Left colon (tissue), 2 donors: ENCODE results near the gene FKRP. TPM values are rescaled to one million over a fixed set of nuclear protein-coding genes. Genes with fewer than 3 reads are reported as not detected.
"Not testable (repeated sequence)": the region's sequence is repeated elsewhere in the genome, so short reads cannot be mapped to it uniquely, and the experiment has no call there.

Source experiments
- ATAC-seq: fragments of 200-7000 bp; cut with Tn5 transposase; one replicate; pipeline ENCODE4 v1.9.1; 2020; ENCODE audit warnings: mild to moderate bottlenecking, moderate library complexity
- DNase-seq, 2 donors: peaks; one replicate each; pipeline ENCODE4 v3.0.0-alpha.2; 2020
- intact Hi-C, 2 donors: fragments of 100-400 bp; cut with DNase I in 1 of 2; cut with micrococcal nuclease in 1 of 2; formaldehyde crosslinking; loops; one replicate each; pipeline versions ENCODE4 v1.11.2 to v1.14.0; 2022; cut with DNase I, micrococcal nuclease
- total RNA-seq, 2 donors: library from RNA; stranded (reverse); fragmentation: NEBNext Ultra II Directional; extraction: Animal tissue kit (Norgen Biotek cat#: 25700); gene quantifications; one replicate each; pipeline ENCODE4 v1.2.1, GENCODE V29; 2021
- donor health status: DM: no; HTN: no; CAD: no.
- donor health status: DM: yes; HTN: yes; CAD: no.

Gene FKRP
- total RNA-seq, 2 donors from 2014 or later: 10.2 to 10.8 TPM

DNA sequence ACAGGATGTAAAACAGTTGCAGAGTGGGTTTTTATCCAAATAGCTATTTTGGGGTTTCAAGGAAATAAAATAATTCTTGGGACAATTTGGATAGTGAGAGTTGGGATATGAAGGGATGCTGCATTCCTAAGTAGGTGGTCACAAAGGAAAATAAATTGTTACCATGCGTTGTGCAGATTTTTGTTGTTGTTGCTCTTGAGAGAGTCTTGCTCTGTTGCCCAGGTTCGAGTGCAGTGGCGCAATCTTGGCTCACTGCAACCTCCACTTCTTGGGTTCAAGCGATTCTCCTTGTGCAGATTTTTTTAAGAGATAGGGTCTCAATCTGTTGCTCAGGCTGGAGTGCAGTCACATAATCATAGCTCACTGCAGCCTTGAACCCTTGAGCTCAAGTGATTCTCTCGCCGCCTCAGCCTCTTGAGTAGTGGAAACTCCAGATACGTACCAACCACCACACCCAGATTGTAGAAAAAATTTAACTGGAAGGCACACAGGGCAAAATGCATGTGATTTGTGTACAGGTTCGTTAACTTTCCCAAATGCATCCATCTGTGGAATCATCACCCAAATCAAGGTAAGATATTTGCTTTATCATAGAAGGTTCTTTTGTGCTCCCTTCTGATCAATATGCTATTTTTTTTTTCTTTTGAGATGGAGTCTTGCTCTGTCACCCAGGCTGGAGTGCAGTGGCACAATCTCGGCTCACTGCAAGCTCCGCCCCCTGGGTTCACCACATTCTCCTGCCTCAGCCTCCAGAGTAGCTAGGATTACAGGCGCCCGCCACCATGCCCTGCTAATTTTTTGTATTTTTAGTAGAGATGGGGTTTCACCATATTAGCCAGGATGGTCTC lies 26.5 kb downstream of the FKRP start:
- no peak for DNase-seq
- intact Hi-C loops: no loop called here
- ATAC-seq: peak; percentile 25

DNA sequence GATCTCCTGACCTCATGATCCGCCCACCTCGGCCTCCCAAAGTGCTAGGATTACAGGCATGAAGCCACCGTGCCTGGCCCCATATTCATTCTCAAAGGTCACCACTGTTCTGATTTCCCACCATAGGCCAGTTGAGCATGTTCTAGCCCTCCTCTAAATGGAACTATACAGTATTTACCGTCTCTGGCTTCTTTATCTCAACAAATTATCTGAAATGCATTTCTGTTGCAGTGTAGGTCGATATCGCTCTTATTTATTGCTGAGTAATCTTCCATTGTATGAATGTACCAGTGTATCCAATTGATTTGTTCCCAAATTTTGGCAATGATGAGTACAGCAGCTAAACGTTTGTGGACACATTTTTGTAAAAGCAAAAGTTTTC lies 27.2 kb downstream of the FKRP start:
- DNase-seq (no peak), ATAC-seq (no peak)
- intact Hi-C loops: no loop called here

DNA sequence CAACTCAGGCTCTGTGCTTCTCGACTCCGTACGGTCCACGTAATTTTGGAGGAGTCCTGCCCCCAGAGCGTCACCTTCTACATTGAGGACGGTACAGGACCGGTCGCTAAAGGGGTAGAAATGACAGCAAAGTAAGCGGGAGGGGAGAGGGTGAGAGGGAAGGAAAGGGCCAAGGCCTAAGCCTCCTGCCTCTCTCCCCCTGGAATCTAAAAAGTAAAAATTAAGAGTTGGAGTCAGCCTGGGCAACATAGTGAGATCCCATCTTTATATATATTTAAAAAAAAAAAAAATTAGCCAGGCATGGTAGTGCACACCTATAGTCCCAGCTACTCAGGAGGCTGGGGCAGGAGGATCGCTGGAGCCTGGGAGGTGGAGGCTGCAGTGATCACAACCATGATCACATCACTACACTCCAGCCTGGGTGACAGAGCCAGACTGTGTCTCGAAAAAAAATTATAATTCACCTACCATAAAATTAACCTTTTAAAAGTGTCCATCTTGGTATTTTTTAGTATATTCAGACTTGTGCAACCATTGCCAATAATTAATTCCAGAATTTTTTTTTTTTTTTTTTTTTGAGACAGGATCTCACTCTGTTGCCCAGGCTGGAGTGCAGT lies 29.9 kb downstream of the FKRP start:
- no peak for DNase-seq
- ATAC-seq: no peak
- intact Hi-C loops: no loop called here

DNA sequence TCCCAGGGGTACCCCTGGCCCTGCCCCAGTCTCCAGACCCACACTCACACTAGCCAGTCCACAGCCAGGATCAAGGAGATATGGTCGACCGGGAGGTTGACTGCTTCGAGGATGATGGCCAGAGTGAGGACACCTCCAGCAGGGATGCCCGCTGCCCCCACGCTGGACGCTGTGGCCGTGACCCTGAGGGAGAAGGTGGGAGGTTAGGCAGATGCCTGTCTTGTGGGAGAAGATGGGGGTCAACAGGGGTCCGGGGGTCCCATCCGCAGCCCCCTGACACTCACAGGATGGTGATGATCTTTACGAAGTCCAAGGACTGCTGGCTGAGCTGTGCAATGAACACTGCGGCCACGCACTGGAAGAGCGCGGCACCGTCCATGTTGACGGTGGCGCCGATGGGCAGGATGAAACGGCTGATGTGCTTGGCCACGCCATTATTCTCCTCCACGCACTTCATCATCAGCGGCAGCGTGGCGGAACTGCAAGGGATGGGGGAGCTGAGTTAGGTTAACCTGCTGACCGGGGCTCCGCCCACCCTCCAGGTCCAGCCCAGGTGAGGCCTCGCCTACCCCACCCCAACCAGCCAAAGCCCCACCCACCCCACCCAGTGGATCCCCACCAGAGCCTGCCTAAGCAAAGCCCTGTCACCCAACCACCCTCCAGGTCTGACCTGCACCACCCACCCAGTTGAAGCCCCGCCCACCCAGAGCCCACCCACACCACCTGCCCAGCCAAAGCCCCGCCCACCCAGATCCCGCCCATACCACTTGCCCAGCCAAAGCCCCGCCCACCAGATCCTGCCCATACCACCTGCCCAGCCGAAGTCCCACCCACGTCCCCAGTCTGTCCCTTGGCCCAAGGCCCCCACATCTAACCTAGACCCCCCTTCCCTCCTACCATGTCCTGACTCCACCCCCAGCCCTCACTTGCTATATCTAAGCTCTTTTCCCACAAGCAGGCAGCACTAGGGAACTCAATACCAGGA lies 31.4 kb downstream of the FKRP start:
- intact Hi-C loops: no loop called here
- ATAC-seq (peak; percentile 49), DNase-seq (peak in 1 of 2 donors; percentile 54)

DNA sequence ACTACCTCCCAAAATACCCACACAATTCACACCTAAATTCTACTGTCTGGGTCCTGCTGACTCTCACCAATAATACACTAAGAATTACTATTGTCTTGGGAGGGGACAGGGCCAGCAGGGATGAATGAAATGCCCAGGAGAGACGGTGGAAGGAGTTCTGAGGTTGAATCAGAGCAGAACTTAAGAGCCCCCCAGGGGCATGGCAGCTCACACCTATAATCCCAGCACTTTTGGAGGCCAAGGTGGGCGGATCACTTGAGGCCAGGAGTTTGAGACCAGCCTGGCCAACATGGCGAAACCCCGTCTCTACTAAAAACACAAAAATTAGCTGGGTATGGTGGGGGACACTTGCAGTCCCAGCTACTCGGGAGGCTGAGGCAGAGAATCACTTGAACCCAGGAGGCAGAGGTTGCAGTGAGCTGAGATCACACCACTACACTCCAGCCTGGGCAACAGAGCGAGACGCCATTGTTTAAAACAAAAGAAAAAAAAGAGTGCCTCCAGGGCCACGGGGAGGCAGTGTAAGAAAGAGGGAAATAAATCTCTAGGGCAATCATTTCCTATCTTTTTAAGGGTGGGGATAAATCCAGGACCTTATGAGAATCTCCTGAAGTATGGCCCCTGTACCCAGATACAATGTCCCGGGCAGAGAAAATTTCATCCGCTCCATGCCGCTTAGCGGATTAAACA lies 32.2 kb downstream of the FKRP start:
- intact Hi-C loops: not testable (repeated sequence)

DNA sequence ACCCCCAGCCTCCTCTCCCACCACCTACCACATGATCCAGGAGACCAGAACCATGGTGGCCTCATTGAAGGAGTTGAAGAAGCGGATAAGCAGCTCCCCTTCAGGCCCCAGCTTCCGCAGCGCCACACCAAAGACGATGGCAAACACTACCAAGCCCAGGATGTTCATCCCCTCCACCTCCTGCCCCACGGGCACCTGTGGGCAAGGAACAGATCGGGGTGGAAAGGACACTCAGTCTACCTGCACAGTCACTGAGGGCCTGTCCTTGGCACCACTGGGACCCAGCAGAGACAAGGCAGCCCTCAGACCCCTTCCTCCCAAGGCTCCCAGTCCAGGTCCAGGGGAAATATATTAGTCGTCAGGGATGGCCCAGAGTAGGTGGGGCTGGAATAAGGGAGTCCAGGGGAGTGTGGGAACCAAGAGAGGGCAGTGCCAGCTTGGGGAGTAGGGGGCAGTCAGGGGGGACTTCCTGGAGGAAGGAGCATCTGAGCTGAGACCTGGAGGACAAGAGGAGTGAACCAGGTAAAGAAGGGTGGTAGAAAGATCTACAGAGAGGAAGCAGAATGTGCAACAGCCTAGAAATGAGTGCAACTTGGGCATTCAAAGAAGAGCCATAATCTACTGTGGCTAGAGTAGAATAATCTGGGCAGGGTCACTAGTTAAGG lies 36.6 kb downstream of the FKRP start:
- ATAC-seq (no peak), DNase-seq (no peak)
- intact Hi-C loops: no loop called here

More for the DNA sequence above, 32.2 kb downstream of the FKRP start:
- DNase-seq, ATAC-seq: not testable (repeated sequence)

DNA sequence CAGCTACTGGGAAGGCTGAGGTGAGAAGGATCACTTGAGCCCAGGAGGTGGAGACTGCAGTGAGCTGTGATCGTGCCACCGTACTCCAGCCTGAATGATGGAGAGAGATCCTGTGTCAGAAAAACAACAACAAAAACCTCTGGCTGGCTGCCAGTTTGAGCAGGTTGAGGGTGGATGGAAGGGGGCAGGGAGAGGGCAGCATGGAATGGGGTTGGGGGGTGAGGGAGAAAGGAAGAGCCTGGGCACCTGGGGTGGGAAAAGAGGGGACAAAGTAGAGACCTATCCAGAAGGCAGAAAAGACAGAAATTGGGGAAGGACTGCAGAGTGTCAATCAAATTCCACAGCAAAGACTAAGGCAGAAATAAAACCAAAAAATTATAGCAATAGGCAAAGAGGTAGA lies 37.8 kb downstream of the FKRP start:
- DNase-seq (peak in 1 of 2 donors; percentile 23), ATAC-seq (no peak)
- intact Hi-C loops: no loop called here

DNA sequence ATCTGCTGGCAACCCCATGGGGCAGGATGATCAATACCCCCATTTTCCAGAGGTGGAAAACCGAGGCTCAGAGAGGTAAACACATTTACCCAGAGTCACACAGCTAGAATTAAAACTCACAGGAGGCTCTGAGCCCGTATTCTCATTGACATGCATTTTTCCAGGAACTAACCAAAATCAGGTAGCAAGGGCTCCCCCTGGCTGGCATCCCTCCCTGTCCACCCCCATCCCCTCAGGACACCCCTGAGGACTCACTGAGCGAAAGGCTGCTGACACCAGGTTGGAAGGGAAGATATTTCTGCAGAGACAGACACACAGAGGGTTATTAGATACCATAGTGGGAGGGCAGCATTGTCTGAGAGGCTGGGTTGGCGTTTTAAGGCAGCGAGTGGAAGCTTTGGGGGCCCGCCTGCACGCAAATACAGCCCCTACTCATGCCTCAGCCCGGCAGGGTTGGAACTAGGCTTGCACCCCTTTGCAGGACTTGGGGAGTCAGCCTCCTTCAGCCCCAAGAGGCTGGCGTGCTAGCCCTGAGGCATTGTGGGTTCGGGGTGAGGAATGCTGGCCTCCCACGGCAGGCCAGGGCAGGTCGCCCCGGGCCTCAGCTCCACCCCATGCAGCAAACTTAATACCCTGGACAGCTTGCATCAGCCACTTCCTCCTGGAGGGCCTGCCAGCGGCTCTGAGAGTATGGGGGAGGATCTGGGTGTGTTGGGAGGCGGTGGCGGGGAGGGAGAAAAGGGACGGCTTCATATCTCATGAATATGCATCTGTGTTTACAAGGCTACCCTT lies 38.6 kb downstream of the FKRP start:
- intact Hi-C loops: no loop called here
- ATAC-seq (peak; percentile 68), DNase-seq (peak; percentile 84 to 93)

DNA sequence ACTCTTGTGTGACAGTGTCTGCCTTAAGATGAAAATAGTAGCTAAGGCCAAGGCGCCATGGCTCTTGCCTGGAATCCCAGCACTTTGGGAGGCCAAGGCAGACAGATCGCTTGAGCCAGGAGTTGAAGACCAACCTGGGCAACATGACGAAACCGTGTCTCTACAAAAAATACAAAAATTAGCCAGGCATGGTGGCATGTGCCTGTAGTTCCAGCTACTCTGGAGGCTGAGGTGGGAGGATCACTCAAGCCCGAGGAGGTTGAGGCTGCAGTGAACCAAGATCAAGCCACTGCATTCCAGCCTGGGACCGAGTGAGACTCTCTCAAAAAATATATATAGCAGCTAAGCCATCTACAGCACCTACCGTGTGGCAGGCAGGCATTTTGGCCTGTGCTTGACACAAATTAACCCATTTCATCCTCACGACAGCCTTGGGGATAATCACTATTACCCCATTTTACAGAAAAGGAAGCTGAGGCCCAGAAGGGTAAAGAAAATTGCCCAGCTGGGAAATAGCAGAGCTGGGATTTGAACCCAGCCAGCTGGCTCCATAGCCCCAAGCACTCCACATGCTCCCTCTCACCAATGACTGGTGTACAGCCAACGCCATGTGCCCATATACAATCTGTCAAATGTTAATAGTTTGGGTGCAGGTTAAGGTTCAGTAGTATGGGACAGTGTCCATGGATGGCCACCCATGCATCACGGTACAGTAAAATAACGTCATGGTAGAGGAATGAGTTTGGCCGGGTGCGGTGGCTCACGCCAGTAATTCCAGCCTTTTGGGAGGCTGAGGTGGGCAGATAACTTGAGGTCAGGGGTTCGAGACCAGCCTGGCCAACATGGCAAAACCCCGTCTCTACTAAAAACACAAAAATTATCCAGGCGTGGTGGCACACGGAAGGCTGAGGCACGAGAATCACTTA lies 39.5 kb downstream of the FKRP start:
- ATAC-seq (no peak), DNase-seq (peak in 1 of 2 donors; percentile 18)
- intact Hi-C loops: no loop called here

DNA sequence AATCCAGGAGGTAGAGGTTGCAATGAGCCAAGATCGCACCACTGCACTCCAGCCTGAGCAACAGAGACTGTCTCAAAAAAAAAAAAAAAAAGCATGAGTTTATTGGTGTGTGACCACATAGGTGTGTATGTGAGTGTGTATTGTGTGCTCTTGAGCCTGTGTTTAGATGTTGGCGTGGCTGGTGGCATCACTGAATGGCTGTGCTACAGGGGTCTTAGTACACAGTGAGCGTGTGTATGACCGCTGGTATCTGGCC lies 40.1 kb downstream of the FKRP start:
- ATAC-seq (no peak), DNase-seq (no peak)
- intact Hi-C loops: no loop called here

DNA sequence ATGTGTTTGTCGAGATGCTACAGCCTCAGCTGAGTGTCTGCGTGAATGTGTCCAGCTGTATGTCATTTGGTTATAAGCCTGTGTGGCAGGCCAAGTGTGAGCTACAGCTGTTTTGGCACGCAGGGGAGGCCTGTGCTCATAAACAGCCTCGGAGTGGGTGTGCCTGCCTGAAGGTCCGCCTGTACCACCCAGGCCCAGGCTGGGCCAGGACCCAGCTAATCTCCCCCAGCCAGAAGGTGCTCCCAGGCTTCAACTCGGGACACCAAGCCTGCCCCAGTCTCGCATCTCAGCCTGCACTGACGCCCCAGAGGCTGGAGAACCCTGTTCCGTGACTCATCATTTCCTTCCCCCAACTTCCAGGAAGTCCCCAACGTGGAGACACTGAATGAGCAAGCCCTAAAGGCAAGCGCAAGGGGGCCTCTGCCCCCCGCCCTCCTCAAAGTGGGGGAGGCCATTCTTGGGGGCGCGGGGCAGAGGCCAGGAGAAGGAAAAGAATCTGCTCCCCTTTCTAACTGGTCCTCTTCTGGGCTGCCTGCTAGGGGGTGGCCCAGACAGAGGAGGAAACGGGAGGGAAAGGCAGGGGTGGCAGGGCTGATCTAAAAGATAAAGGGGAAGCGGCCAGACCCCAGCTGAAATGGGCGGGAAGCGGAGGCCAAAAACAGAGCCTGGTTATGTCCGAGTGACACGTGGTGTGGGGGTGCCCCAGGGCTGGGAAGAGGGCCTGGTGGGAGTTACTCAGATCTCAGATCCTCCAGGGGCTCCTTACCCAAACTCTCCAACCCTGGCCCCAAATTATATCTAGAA lies 40.6 kb downstream of the FKRP start:
- ATAC-seq: peak; percentile 45
- intact Hi-C loops: no loop called here
- peak; percentile 74 to 84 for DNase-seq

DNA sequence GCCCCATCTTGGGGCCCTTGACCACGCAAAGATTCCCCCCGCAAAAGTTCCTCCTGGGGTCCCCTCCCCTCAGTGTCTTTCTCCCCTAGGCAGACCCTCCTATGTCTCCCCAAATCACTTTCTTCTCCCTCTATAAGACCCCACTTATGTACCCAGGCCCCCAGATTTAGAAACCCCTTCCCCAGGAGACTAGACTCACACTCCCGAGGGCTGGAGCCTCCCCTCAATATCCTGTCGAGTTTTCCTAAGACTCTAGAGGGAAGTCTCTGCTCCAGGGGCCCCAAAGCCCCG lies 41.1 kb downstream of the FKRP start:
- intact Hi-C loops: no loop called here
- DNase-seq (no peak), ATAC-seq (no peak)

DNA sequence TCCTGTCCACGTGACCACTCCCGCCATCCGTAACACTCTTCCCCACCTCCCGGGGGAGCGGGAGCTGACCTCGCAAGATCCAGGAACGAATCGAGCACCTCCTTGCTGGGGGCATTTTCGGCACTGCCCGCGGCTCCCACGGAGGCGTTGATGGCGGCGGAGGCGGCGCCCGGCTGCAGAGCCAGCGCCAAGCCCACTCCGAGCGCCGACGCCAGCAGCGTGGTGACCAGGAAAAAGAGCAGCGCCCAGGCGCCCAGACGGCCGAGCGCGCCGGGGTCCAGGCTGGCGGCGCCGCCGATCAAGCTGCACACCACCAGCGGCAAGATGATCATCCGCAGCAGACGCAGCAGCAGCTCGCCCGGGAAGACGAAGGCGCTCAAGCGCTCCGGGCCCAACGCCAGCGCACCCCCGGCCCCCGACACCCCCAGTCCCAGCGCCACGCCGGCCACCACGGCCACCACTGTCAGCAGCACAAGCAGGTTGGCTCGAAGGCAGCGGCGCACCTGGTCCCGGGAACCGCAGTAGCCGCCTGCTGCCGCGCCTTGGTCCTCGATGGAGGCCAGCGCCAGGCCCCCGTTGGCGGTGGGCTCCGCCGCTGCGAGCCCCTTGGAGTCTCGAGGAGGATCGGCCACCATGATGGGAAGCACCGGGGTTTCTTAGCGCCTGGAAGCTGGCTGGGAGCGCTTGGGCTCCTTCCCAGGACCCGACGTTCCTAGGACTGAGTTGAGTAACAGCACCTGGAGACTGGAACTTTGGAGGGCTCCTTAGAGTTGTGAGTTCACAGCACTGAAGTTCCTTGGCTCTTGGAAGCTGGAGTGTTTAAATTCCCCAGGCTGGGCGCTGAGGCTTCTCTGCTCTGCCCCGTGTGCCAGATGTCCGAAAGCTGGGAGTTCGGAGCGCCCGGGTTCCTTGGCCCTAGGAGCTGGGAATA lies 41.7 kb downstream of the FKRP start:
- DNase-seq: peak; percentile 69 to 70

DNA sequence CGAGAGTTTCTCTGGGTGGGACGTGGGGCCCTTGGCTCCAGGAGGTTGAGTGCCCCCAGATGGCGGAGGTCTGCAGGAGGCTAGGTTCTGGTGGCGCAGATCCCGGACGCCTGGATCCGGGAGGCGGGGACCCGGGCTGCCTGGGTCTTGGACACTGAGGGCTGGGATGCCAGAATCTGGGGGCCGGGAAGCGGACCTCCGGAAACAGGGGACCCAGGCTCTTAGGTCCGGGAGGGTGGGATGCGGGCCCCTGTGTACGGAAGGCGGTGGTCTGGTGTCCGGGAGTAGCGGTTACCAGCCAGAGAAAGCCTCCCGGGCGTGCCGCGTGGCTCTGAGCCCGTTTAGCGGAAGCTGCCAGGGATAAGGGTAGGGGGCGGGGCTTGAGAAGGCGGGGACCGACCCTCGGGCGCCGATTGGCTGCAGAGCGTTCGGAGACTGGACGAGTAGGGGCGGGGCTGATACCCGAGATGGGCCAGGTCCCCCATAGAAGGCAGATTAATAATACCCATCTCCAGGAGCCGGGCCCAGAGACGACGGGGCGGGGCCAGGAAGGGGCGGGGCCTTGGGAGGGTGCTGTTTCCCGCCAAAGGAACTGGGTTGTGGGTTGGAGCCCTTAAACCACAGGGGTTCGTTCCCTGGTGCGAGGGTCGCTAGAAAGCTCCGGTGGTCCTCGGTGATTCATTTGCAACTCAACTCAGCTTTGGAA lies 42.6 kb downstream of the FKRP start, which contains the start of gene SLC1A5:
Gene SLC1A5, minus strand, starts transcription at position 333 of the 706 bp plus-strand sequence. CDS start 629 bp downstream, outside the sequence.
- ATAC-seq (peak; percentile 72), DNase-seq (peak; percentile 98 to 99)
- intact Hi-C loops: no loop called here

More for the DNA sequence above, 41.7 kb downstream of the FKRP start:
- intact Hi-C loops: no loop called here
- ATAC-seq: peak; percentile 46
